Sigmoid colon (tissue), 7 donors: ENCODE measurements around the gene TCERG1L. TPM values are rescaled to one million over a fixed set of nuclear protein-coding genes. Genes with fewer than 3 reads are reported as not detected.

Experiments
- DNase-seq: peaks from one replicate; pipeline ENCODE4 v3.0.0-alpha.2; 2019
- H3K27ac ChIP-seq, 4 donors: fragments of 200-600 bp; sonication (generic); one replicate each; pipeline ENCODE4 v1.5.1; 2016 to 2019; ENCODE audit warnings: mild to moderate bottlenecking in 1 of 4
- H3K27me3 ChIP-seq, 3 donors: fragments of 200-600 bp; sonication (generic); one replicate each; pipeline ENCODE4 v1.5.1; 2019; ENCODE audit warnings: mild to moderate bottlenecking in 1 of 3
- H3K36me3 ChIP-seq, 4 donors: fragments of 200-600 bp; sonication (generic); one replicate each; pipeline ENCODE4 v1.5.1; 2016 to 2019
- H3K4me1 ChIP-seq, 4 donors: fragments of 200-600 bp; sonication (generic); one replicate each; pipeline ENCODE4 v1.5.1; 2017 to 2019
- H3K4me3 ChIP-seq, 4 donors: fragments of 200-600 bp; sonication (generic); one replicate each; pipeline ENCODE4 v1.5.1; 2017 to 2019; ENCODE audit warnings: mild to moderate bottlenecking in 2 of 4, moderate library complexity in 1 of 4
- H3K9me3 ChIP-seq, 4 donors: fragments of 200-600 bp in 3 of 4; sonication (generic) in 3 of 4; one replicate each; pipeline versions ENCODE4 v1.5.1 to v1.6.1; 2013 to 2019
- CTCF ChIP-seq, 4 experiments: fragments of 450-650 bp in 3 of 4; fragments of 200-600 bp in 1 of 4; IDR thresholded peaks; one replicate each; pipeline ENCODE4 v1.5.1; 2016 to 2019; ENCODE audit warnings: antibody characterized with exemption in 4 of 4, mild to moderate bottlenecking in 3 of 4, moderate library complexity in 2 of 4
- EP300 ChIP-seq, 4 donors: sonication (generic); formaldehyde crosslinking; IDR thresholded peaks; one replicate each; pipeline ENCODE4 v1.6.1; 2017; ENCODE audit warnings: antibody characterized with exemption in 4 of 4
- POLR2A ChIP-seq, 2 donors: fragments of 450-650 bp; IDR thresholded peaks; one replicate each; pipeline ENCODE4 v1.6.1; 2016; ENCODE audit warnings: antibody characterized with exemption in 2 of 2, mild to moderate bottlenecking in 2 of 2, moderate library complexity in 2 of 2
- POLR2AphosphoS5 ChIP-seq, 4 donors: sonication (generic); formaldehyde crosslinking; IDR thresholded peaks; one replicate each; pipeline ENCODE4 v1.6.1; 2017; ENCODE audit warnings: antibody characterized with exemption in 4 of 4
- WGBS, 2 donors: extraction: QIAGEN DNeasy Blood & Tissue Kit; methylation state at CpG; one replicate each; pipeline ENCODE4 v1.1.7; 2013; 5-methylcytosine and 5-hydroxymethylcytosine counted together
- intact Hi-C: fragments of 100-400 bp; cut with DNase I; formaldehyde crosslinking; loops from one replicate; pipeline ENCODE4 v1.15.1; 2023
- polyA plus RNA-seq, 3 donors: library from polyadenylated mRNA; stranded (reverse); fragments of 200-250 nt; gene quantifications; one replicate each; pipeline ENCODE4 v1.2.3, GENCODE V29; 2013
- total RNA-seq, 4 donors: library from RNA; depleted of rRNA; stranded (reverse); fragments of >200 nt; gene quantifications; one replicate each; pipeline ENCODE4 v1.1.0, GENCODE V29; 2016
- donor health status: healthy with polysubstance abuse.
- donor health status: Bipolar disorder and iron deficiency.
- donor health status: healthy.

Gene TCERG1L
- total and polyA plus RNA-seq, 7 donors = under 0.01 to 0.55 (median 0.10) TPM; not detected in 4

- TF ChIP-seq POLR2A (IDR thresholded peaks at IDR 0.05) (no peak), EP300 (IDR thresholded peaks at IDR 0.05) (no peak), CTCF (IDR thresholded peaks at IDR 0.05) (no peak), POLR2AphosphoS5 (IDR thresholded peaks at IDR 0.05) (no peak)
- Histone ChIP-seq H3K4me3 (no peak overlapping the region), H3K36me3 (no peaks in the 10 kb centered on the region), H3K4me1 (peaks cover 0 to 5% (median 2%) of the 10 kb centered on the region in 4 donors), H3K9me3 (no peaks in the 10 kb centered on the region), H3K27ac (no peak overlapping the region), H3K27me3 (no peaks in the 10 kb centered on the region)
- intact Hi-C loops = no loop called here
- WGBS, 2 donors = 93 to 94% methylated on average over 16 of the region's 16 CpGs
- no peak for DNase-seq
Measured at GRCh38 chr10:131068311-131068710, 243.2 kb downstream of the TCERG1L start.

GRCh38 chr10:131067690-131068089 lies 243.8 kb downstream of the TCERG1L start:
- intact Hi-C loops = no loop called here
- Histone ChIP-seq H3K4me1 (peaks cover 0 to 5% (median 2%) of the 10 kb centered on the region in 4 donors), H3K27me3 (no peaks in the 10 kb centered on the region), H3K36me3 (no peaks in the 10 kb centered on the region), H3K9me3 (no peaks in the 10 kb centered on the region), H3K4me3 (no peak overlapping the region), H3K27ac (no peak overlapping the region)
- 85 to 86% methylated on average over 4 of the region's 4 CpGs for WGBS, 2 donors
- TF ChIP-seq POLR2A (IDR thresholded peaks at IDR 0.05) (no peak), CTCF (IDR thresholded peaks at IDR 0.05) (no peak), POLR2AphosphoS5 (IDR thresholded peaks at IDR 0.05) (no peak), EP300 (IDR thresholded peaks at IDR 0.05) (no peak)
- DNase-seq = no peak

GRCh38 chr10:131065673-131066305 lies 245.7 kb downstream of the TCERG1L start:
- no peak overlapping the region for H3K4me3 ChIP-seq
- TF ChIP-seq CTCF (IDR thresholded peaks at IDR 0.05) (no peak), POLR2A (IDR thresholded peaks at IDR 0.05) (no peak), EP300 (IDR thresholded peaks at IDR 0.05) (no peak), POLR2AphosphoS5 (IDR thresholded peaks at IDR 0.05) (no peak)
- H3K9me3 ChIP-seq = no peaks in the 10 kb centered on the region
- H3K4me1 ChIP-seq = peaks cover 0 to 5% (median 2%) of the 10 kb centered on the region in 4 donors
- H3K27ac ChIP-seq = no peak overlapping the region
- H3K27me3 ChIP-seq = no peaks in the 10 kb centered on the region
- intact Hi-C loops = no loop called here
- H3K36me3 ChIP-seq = no peaks in the 10 kb centered on the region
- no peak for DNase-seq
- 51 to 60% methylated on average over 5 of the region's 5 CpGs for WGBS, 2 donors

- Histone ChIP-seq H3K9me3 (peaks cover 0 to 3% (median 1%) of the 10 kb centered on the region in 4 donors), H3K27ac (no peak overlapping the region), H3K27me3 (no peaks in the 10 kb centered on the region), H3K4me1 (peaks cover 0 to 5% (median 2%) of the 10 kb centered on the region in 4 donors), H3K36me3 (no peaks in the 10 kb centered on the region), H3K4me3 (no peak overlapping the region)
- WGBS, 2 donors = 73 to 87% methylated on average over 2 of the region's 2 CpGs
- intact Hi-C loops = no loop called here
- no peak for DNase-seq
- TF ChIP-seq EP300 (IDR thresholded peaks at IDR 0.05) (no peak), CTCF (IDR thresholded peaks at IDR 0.05) (no peak)
Measured at GRCh38 chr10:131063311-131063710, 248.2 kb downstream of the TCERG1L start.
